B cell (primary cell): ENCODE data around the gene PTEN. TPM values are rescaled to one million over a fixed set of nuclear protein-coding genes. Genes with fewer than 3 reads are reported as not detected.

Experiments
- ATAC-seq: fragments of 200-7000 bp; cut with Tn5 transposase; one replicate; pipeline ENCODE4 v1.10.0; 2021; ENCODE audit warnings: low read depth, mild to moderate bottlenecking, moderate number of reproducible peaks, moderate library complexity
- CTCF ChIA-PET: fragments of 350-600 bp; sonication (Branson Sonifier 250); formaldehyde crosslinking; loops from one replicate; lab custom pipeline; 2021; ENCODE audit warnings: antibody characterized with exemption, inconsistent platforms; lab: Charles Lee
- POLR2A ChIA-PET: fragments of 350-600 bp; sonication (Branson Sonifier 250); formaldehyde crosslinking; loops from one replicate; lab custom pipeline; 2021; ENCODE audit warnings: antibody characterized with exemption; lab: Charles Lee
- DNase-seq: peaks from one replicate; pipeline ENCODE4 v3.0.0; 2013
- H2AFZ ChIP-seq: 2 replicates; pipeline ENCODE4 v1.6.1; 2012; ENCODE audit warnings: mild to moderate bottlenecking, low read depth, low read length; ENCODE audit not compliant: insufficient read depth, poor library complexity, severe bottlenecking
- H3K27ac ChIP-seq, 2 donors: 1 replicate in 1 of 2; 2 replicates in 1 of 2; pipeline ENCODE4 v1.5.1; 2012 to 2013; ENCODE audit warnings: low read length in 2 of 2, mild to moderate bottlenecking in 2 of 2, moderate library complexity in 1 of 2
- H3K27me3 ChIP-seq, 4 experiments: fragments of 200-600 bp in 1 of 4; sonication (generic) in 1 of 4; replicated peaks in 1 of 4; 1 replicate in 2 of 4; 2 replicates in 2 of 4; pipeline versions ENCODE4 v1.6.1 to v1.7.0; 2013 to 2016; ENCODE audit warnings: low read length in 3 of 4, mild to moderate bottlenecking in 2 of 4, mixed read lengths in 1 of 4, moderate library complexity in 1 of 4; ENCODE audit not compliant: insufficient read depth in 4 of 4, control insufficient read depth in 3 of 4; ENCODE audit errors: control extremely low read depth in 1 of 4
- H3K36me3 ChIP-seq, 2 experiments: replicated peaks in 1 of 2; 1 replicate in 1 of 2; 2 replicates in 1 of 2; pipeline versions ENCODE4 v1.6.1 to v1.7.1; 2013; ENCODE audit warnings: low read length in 1 of 2; ENCODE audit not compliant: insufficient read depth in 2 of 2, control insufficient read depth in 1 of 2; ENCODE audit errors: control extremely low read depth in 1 of 2, extremely low read depth in 1 of 2
- H3K4me1 ChIP-seq, 2 donors: fragments of 200-600 bp in 1 of 2; sonication (generic) in 1 of 2; 1 replicate in 1 of 2; 2 replicates in 1 of 2; pipeline versions ENCODE4 v1.5.1 to v1.6.1; 2013 to 2017; ENCODE audit warnings: low read length in 2 of 2; ENCODE audit not compliant: control insufficient read depth in 2 of 2, insufficient read depth in 2 of 2
- H3K4me2 ChIP-seq: replicated peaks from 2 replicates; pipeline ENCODE3; 2012; ENCODE audit warnings: mild to moderate bottlenecking, low read depth, low read length; ENCODE audit not compliant: poor library complexity, severe bottlenecking
- H3K4me3 ChIP-seq, 5 experiments: fragments of 200-600 bp in 1 of 5; sonication (generic) in 1 of 5; 1 replicate in 3 of 5; 2 replicates in 2 of 5; pipeline versions ENCODE4 v1.5.1 to v1.7.0; 2011 to 2016; ENCODE audit warnings: low read length in 4 of 5, mild to moderate bottlenecking in 4 of 5, low read depth in 2 of 5, control low read depth in 1 of 5, moderate library complexity in 1 of 5; ENCODE audit not compliant: insufficient read depth in 1 of 5; ENCODE audit errors: control extremely low read depth in 1 of 5, extremely low read depth in 1 of 5
- H3K79me2 ChIP-seq: fragments of 200-600 bp; sonication (generic); one replicate; pipeline ENCODE4 v1.6.0; 2016; ENCODE audit warnings: low read length; ENCODE audit not compliant: control insufficient read depth, insufficient read depth
- H3K9ac ChIP-seq: fragments of 200-600 bp; sonication (generic); 2 replicates; pipeline ENCODE4 v1.6.1; 2017; ENCODE audit warnings: mild to moderate bottlenecking, low read length, moderate library complexity
- H3K9me3 ChIP-seq, 3 donors: one replicate each; pipeline versions ENCODE4 v1.6.1 to v1.7.1; 2013; ENCODE audit warnings: low read length in 2 of 3; ENCODE audit not compliant: control insufficient read depth in 2 of 3, insufficient read depth in 1 of 3; ENCODE audit errors: control extremely low read depth in 1 of 3
- H4K20me1 ChIP-seq: 2 replicates; pipeline ENCODE4 v1.6.0; 2012; ENCODE audit warnings: mild to moderate bottlenecking, low read length; ENCODE audit not compliant: insufficient read depth, control insufficient read depth, poor library complexity, severe bottlenecking
- H3K27ac Mint-ChIP-seq: one replicate; pipeline ENCODE4 v1.8.0; 2021; ENCODE audit warnings: mixed read lengths
- H3K27me3 Mint-ChIP-seq: one replicate; pipeline ENCODE4 v1.8.0; 2021; ENCODE audit warnings: mixed read lengths
- H3K4me1 Mint-ChIP-seq: one replicate; pipeline ENCODE4 v1.8.0; 2021; ENCODE audit warnings: mixed read lengths
- H3K4me3 Mint-ChIP-seq: one replicate; pipeline ENCODE4 v1.8.0; 2021; ENCODE audit warnings: mixed read lengths
- H3K9me3 Mint-ChIP-seq: one replicate; pipeline ENCODE4 v1.8.0; 2022; ENCODE audit warnings: mixed read lengths; ENCODE audit not compliant: insufficient read depth
- CTCF ChIP-seq: fragments of 200-600 bp; IDR thresholded peaks from one replicate; pipeline ENCODE4 v1.8.0; 2022; ENCODE audit warnings: antibody characterized with exemption, mild to moderate bottlenecking
- EZH2 ChIP-seq: IDR thresholded peaks from 2 replicates; pipeline ENCODE4 v1.6.1; 2012; ENCODE audit warnings: borderline replicate concordance, low read depth, mild to moderate bottlenecking, moderate library complexity, low read length; ENCODE audit not compliant: insufficient read depth, poor library complexity, severe bottlenecking
- WGBS: methylation state at CpG from one replicate; pipeline ENCODE4 v1.1.5; 2013; ENCODE audit warnings: missing lambda C conversion rate; ENCODE audit not compliant: insufficient coverage; 5-methylcytosine and 5-hydroxymethylcytosine counted together
- intact Hi-C: fragments of 100-400 bp; cut with micrococcal nuclease; formaldehyde crosslinking; loops from one replicate; pipeline ENCODE4 v1.10.0; 2022
- polyA plus RNA-seq: library from polyadenylated mRNA; depleted of rRNA; stranded (reverse); fragments of >200 nt; gene quantifications from 2 replicates; pipeline ENCODE4 v1.2.3, GENCODE V29; 2012
- total RNA-seq, 2 donors: library from RNA; stranded (reverse); fragments of 120-200 nt in 1 of 2; gene quantifications; 1 replicate in 1 of 2; 2 replicates in 1 of 2; pipeline versions ENCODE4 v1.2.3 to v1.2.4, GENCODE V29; 2013 to 2022

Gene PTEN
- total and polyA plus RNA-seq, 2 donors (not counting 1 experiment from before 2014, with no cell fraction given) = 15.2 to 114 TPM

- peak overlapping the region; percentile 72 for H3K9ac ChIP-seq
- peak overlapping the region; percentile 89 for H2AFZ ChIP-seq
- H3K4me3 ChIP-seq = peak overlapping the region in 3 of 5 experiments; percentile 51 to 99 (median 89)
- DNase-seq (no peak), ATAC-seq (no peak)
- no peaks in the 10 kb centered on the region for H3K9me3 ChIP-seq
- intact Hi-C loops = loop anchor here (1.0 to 5.0 kb wide), 8 partner anchors 66 to 1391 kb away; partner anchors contain the start of gene LIPA
- Mint-ChIP-seq H3K4me3 (peak overlapping the region; percentile 98), H3K4me1 (peaks cover 28% of the 10 kb centered on the region), H3K27ac (peak overlapping the region; percentile 98), H3K9me3 (no peaks in the 10 kb centered on the region), H3K27me3 (no peaks in the 10 kb centered on the region)
- H3K36me3 ChIP-seq = no peaks in the 10 kb centered on the region
- peak overlapping the region; percentile 85 for H3K4me2 ChIP-seq
- TF ChIP-seq CTCF (no peak), EZH2 (no peak)
- peaks cover 15 to 20% of the 10 kb centered on the region in 2 donors for H3K4me1 ChIP-seq
- WGBS = 50% methylated on average over 3 of the region's 4 CpGs
- H4K20me1 ChIP-seq = no peaks in the 10 kb centered on the region
- no peaks in the 10 kb centered on the region for H3K27me3 ChIP-seq
- POLR2A ChIA-PET = interaction anchor here (0.6 to 3.0 kb wide), 6 partner anchors 43 to 721 kb away, joined by 3 to 77 read pairs (median 15); partner anchors contain the start of genes ATAD1 and RNLS
- H3K27ac ChIP-seq = peak overlapping the region; percentile 79 to 84
- CTCF ChIA-PET = interaction anchor here (0.5 to 11.5 kb wide), 16 partner anchors 10 to 1089 kb away, joined by 3 to 241 read pairs (median 4); partner anchors contain the start of genes ATAD1 and RNLS
- peaks cover 21% of the 10 kb centered on the region for H3K79me2 ChIP-seq
Observed at GRCh38 chr10:87860816-87861403, 2.5 kb upstream of the PTEN start.

GRCh38 chr10:87861566-87861952 is 1.9 kb upstream of the PTEN start:
- no peaks in the 10 kb centered on the region for H3K9me3 Mint-ChIP-seq
- no peaks in the 10 kb centered on the region for H3K36me3 ChIP-seq
- no peaks in the 10 kb centered on the region for H3K9me3 ChIP-seq
- DNase-seq (no peak), ATAC-seq (peak; percentile 3)
- CTCF ChIA-PET = interaction anchor here (0.8 to 11.5 kb wide), 16 partner anchors 10 to 721 kb away, joined by 3 to 241 read pairs (median 4); partner anchors contain the start of genes ATAD1 and RNLS
- peak overlapping the region; percentile 72 for H3K9ac ChIP-seq
- WGBS = under 1% methylated on average over 16 of the region's 16 CpGs
- intact Hi-C loops = loop anchor here (2.0 to 5.0 kb wide), 5 partner anchors 66 to 1391 kb away; partner anchors contain the start of gene LIPA
- peak overlapping the region; percentile 85 for H3K4me2 ChIP-seq
- POLR2A ChIA-PET = interaction anchor here (0.6 to 3.0 kb wide), 9 partner anchors 43 to 1018 kb away, joined by 3 to 77 read pairs (median 9); partner anchors contain the start of genes ATAD1, GLUD1, RNLS and SHLD2
- peaks cover 31% of the 10 kb centered on the region for H3K4me1 Mint-ChIP-seq
- H3K4me3 Mint-ChIP-seq = peak overlapping the region; percentile 98
- H3K4me3 ChIP-seq = peak overlapping the region; percentile 51 to 99 (median 89)
- H3K4me1 ChIP-seq = peaks cover 15 to 20% of the 10 kb centered on the region in 2 donors
- H4K20me1 ChIP-seq = no peaks in the 10 kb centered on the region
- peak overlapping the region; percentile 89 for H2AFZ ChIP-seq
- peaks cover 28% of the 10 kb centered on the region for H3K79me2 ChIP-seq
- H3K27me3 Mint-ChIP-seq = no peaks in the 10 kb centered on the region
- H3K27me3 ChIP-seq = no peaks in the 10 kb centered on the region
- H3K27ac Mint-ChIP-seq = peak overlapping the region; percentile 98
- H3K27ac ChIP-seq = peak overlapping the region; percentile 79 to 84
- no peak for TF ChIP-seq CTCF
- TF ChIP-seq EZH2 = no peak
